ENCODE data around the gene MAPK6. TPM values are rescaled to one million over a fixed set of nuclear protein-coding genes. Genes with fewer than 3 reads are reported as not detected.

MAPK6 gene
- total and polyA plus RNA-seq, 9 of the 15 experiments (the other 6 are each of a cell fraction or from before 2014, with no cell fraction given), result 28.5 to 97.1 (median 74.0) TPM

- TF ChIP-seq CTCF (IDR thresholded peaks at IDR 0.05 in 2 of 3, conservative IDR thresholded peaks at IDR 0.05 in 1 of 3; ENCODE audit: insufficient read depth in 2 of 3, low read depth in 1 of 3, low read length in 3 of 3), result no peak
- TF ChIP-seq HCFC1 (IDR thresholded peaks at IDR 0.05; ENCODE audit: low read depth, low read length), result no peak
- TF ChIP-seq ZFX (CRISPR knock-in tag; IDR thresholded peaks at IDR 0.05), result no peak
- TF ChIP-seq CBX3 (IDR thresholded peaks at IDR 0.05; ENCODE audit: borderline replicate concordance in 1 of 2, low read length in 2 of 2), result 0 out of 3 replicates have a peak, but pooled peaks of 1 of the 2 experiments have one; percentile 39
- no peak for TF ChIP-seq GABPA (tag; conservative IDR thresholded peaks at IDR 0.05; ENCODE audit: low read depth)
- no peak for TF ChIP-seq NFIC (IDR thresholded peaks at IDR 0.05)
- no peak for TF ChIP-seq ZKSCAN1 (IDR thresholded peaks at IDR 0.05; ENCODE audit: low read depth, low read length)
- TF ChIP-seq, protein P1, sequence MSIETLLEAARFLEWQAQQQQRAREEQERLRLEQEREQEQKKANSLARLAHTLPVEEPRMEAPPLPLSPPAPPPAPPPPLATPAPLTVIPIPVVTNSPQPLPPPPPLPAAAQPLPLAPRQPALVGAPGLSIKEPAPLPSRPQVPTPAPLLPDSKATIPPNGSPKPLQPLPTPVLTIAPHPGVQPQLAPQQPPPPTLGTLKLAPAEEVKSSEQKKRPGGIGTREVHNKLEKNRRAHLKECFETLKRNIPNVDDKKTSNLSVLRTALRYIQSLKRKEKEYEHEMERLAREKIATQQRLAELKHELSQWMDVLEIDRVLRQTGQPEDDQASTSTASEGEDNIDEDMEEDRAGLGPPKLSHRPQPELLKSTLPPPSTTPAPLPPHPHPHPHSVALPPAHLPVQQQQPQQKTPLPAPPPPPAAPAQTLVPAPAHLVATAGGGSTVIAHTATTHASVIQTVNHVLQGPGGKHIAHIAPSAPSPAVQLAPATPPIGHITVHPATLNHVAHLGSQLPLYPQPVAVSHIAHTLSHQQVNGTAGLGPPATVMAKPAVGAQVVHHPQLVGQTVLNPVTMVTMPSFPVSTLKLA (conservative IDR thresholded peaks at IDR 0.05), result no peak
- no peak for TF ChIP-seq ZKSCAN8 (CRISPR knock-in tag; IDR thresholded peaks at IDR 0.05)
- TF ChIP-seq EGR1 (conservative IDR thresholded peaks at IDR 0.05), result no peak
- no peak for TF ChIP-seq HDAC1 (IDR thresholded peaks at IDR 0.05)
- no peak for TF ChIP-seq ZNF253 (CRISPR knock-in tag; conservative IDR thresholded peaks at IDR 0.05)
- no peak for TF ChIP-seq MCM2 (IDR thresholded peaks at IDR 0.05; ENCODE audit: low read depth)
- TF ChIP-seq, protein P2, sequence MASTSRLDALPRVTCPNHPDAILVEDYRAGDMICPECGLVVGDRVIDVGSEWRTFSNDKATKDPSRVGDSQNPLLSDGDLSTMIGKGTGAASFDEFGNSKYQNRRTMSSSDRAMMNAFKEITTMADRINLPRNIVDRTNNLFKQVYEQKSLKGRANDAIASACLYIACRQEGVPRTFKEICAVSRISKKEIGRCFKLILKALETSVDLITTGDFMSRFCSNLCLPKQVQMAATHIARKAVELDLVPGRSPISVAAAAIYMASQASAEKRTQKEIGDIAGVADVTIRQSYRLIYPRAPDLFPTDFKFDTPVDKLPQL (IDR thresholded peaks at IDR 0.05; ENCODE audit: extremely low read depth, insufficient read length), result no peak
- TF ChIP-seq ATF3 (IDR thresholded peaks at IDR 0.05), result no peak
- no peak for TF ChIP-seq ATF3 (CRISPR knock-in tag; conservative IDR thresholded peaks at IDR 0.05)
Observed at GRCh38 chr15:52090193-52090592, 71.2 kb downstream of the MAPK6 start (continued).

Data from K562 (cell line).